ENCODE results near the gene NUP133.

The NUP133 gene

DNA sequence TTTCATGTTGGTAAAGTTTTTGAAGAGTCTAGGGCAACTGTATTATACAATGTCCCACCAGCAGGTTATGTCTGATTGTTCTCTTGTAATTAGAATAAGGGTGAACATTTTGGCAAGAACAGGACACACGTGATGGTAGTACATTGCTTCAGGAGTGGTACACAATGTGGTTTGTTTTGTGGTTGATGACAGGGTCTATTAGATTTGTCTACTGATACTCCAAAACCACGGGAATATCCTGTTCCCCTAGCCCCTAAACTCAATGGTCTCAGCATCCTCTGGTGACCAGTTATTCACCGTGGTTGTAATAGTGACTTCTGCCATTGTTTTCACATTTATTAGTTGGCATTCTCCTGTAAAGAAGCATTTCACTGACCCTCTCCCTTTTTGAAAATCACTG, 52.1 kb downstream of the NUP133 start:
- peaks cover 70 to 86% of the 10 kb centered on the region in 2 experiments for H3K36me3 ChIP-seq (ENCODE audit: control insufficient read depth in 2 of 2, insufficient read depth in 1 of 2, low read length in 2 of 2)
- CTCF ChIA-PET = interaction anchor here (0.7 kb wide), 1 partner anchor 792 kb away, joined by 4 read pairs; no protein-coding TSS in a partner anchor
- TF ChIP-seq ZNF621 (tag by site-specific recombination; IDR thresholded peaks at IDR 0.05) = no peak
- 0 out of 2 replicates have a peak, but pooled peaks have one; percentile 22 for TF ChIP-seq PRDM1 (tag by site-specific recombination; IDR thresholded peaks at IDR 0.05)
- no peak for TF ChIP-seq KLF7 (tag by site-specific recombination; IDR thresholded peaks at IDR 0.05; ENCODE audit: borderline replicate concordance)

DNA sequence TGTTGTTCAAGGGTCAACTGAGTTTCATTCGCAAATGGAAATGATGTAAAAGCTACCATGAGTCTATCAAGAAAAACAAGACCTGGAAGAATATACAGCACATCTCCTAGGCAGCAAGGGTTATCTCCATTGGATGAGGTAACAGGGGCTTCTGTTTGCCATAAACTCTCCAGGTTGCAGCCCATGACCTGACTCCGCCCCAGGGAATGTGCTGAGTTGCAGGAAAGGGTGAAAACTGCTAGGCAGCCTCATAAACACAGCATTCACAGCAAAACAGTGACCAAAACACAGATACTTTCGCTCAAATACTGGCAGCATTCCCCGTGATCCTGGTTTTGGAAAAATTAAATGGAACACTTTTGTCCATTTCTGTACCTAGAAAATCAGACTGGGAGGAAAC, 54.1 kb downstream of the NUP133 start:
- no peak overlapping the region for H3K4me3 ChIP-seq (ENCODE audit: low read depth, low read length)
- no peak overlapping the region for H3K27ac ChIP-seq (ENCODE audit: extremely low read depth, low read depth, low read length)
- H3K36me3 ChIP-seq (ENCODE audit: control insufficient read depth in 2 of 2, insufficient read depth in 1 of 2, low read length in 2 of 2) = peaks cover 68 to 83% of the 10 kb centered on the region in 2 experiments
- ChIA-PET POLR2A (interaction anchor here (0.6 kb wide), 1 partner anchor 83 kb away, joined by 3 read pairs; no protein-coding TSS in a partner anchor), CTCF (interaction anchor here (0.6 to 4.0 kb wide), 2 partner anchors 62 to 195 kb away, joined by 3 to 20 read pairs; no protein-coding TSS in a partner anchor)
- no peaks in the 10 kb centered on the region for H3K9me3 ChIP-seq (ENCODE audit: control insufficient read depth, insufficient read depth, low read depth, low read length)
- TF ChIP-seq ZFP41 (tag by site-specific recombination; IDR thresholded peaks at IDR 0.05; ENCODE audit: borderline replicate concordance) (no peak), OSR2 (tag by site-specific recombination; IDR thresholded peaks at IDR 0.05) (0 out of 2 replicates have a peak, but pooled peaks have one; percentile 27)
- H3K4me1 ChIP-seq (ENCODE audit: control insufficient read depth, insufficient read depth, low read length) = no peaks in the 10 kb centered on the region

More for the DNA sequence above, 52.1 kb downstream of the NUP133 start:
- POLR2A ChIA-PET = no interaction called here
- H3K4me1 ChIP-seq (ENCODE audit: control insufficient read depth, insufficient read depth, low read length) = no peaks in the 10 kb centered on the region
- H3K27ac ChIP-seq (ENCODE audit: extremely low read depth, low read depth, low read length) = no peak overlapping the region
- H3K9me3 ChIP-seq (ENCODE audit: control insufficient read depth, insufficient read depth, low read depth, low read length) = no peaks in the 10 kb centered on the region
- no peak overlapping the region for H3K4me3 ChIP-seq (ENCODE audit: low read depth, low read length)

DNA sequence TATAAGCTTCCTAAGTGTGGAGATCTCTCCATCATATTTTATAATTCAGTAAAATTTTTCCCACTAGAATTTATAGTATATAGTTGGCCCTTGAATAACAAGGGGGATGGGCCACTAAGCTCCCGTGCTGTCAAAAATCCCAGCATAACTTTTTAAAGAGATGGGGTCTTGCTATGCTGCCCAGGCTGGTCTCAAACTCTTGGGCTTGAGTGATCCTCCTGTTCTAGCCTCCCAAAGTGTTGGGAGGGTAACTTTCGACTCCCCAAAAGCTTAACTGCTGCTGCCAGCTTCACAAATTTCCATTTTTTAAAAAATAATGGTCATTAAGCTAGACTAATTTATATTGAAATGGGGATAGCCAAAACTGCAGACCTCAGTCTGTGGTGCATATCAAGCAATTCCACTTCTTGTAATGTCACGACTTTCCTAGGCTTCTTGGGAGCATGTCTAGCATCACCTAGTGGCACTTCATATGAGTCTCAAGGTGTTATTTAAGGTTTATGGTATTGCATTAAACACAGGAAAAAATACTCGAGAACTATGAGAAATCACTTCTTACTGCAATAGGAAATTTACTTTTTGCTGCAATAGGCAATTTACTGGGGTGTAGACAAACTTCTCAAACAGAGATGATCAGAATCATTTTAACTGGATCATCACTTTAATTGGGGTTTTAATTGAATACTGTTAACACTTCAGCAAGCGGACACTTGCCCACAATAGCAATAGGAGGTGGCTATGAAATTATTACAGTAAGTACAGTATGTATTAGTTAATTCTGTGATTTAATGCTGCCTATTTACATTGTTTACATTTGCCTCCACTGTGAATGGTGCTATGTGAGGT, 55.0 kb downstream of the NUP133 start:
- TF ChIP-seq ZFP3 (tag by site-specific recombination; IDR thresholded peaks at IDR 0.05; ENCODE audit: low read depth) = no peak
- no peak for TF ChIP-seq ZNF274 (IDR thresholded peaks at IDR 0.05; ENCODE audit: low read length)
- no peak for TF ChIP-seq ZNF274 (tag by site-specific recombination; IDR thresholded peaks at IDR 0.05; ENCODE audit: borderline replicate concordance)
- no peak for TF ChIP-seq ZBTB7A (tag by site-specific recombination; IDR thresholded peaks at IDR 0.05; ENCODE audit: low read depth)
- TF ChIP-seq HOXC10 (CRISPR knock-in tag; IDR thresholded peaks at IDR 0.05) = no peak
- no peak for TF ChIP-seq ZNF302 (tag by site-specific recombination; IDR thresholded peaks at IDR 0.05; ENCODE audit: low read depth)
- no peak for TF ChIP-seq ZFP37 (tag by site-specific recombination; IDR thresholded peaks at IDR 0.05)
- no peak for TF ChIP-seq ZNF776 (tag by site-specific recombination; IDR thresholded peaks at IDR 0.05; ENCODE audit: borderline replicate concordance)
- TF ChIP-seq ZEB2 (tag by site-specific recombination; IDR thresholded peaks at IDR 0.05) = no peak
- TF ChIP-seq ZNF174 (tag by site-specific recombination; IDR thresholded peaks at IDR 0.05) = no peak
- no peak for TF ChIP-seq WT1 (tag by site-specific recombination; IDR thresholded peaks at IDR 0.05)
- peak; percentile 87 for TF ChIP-seq ZNF121 (tag by site-specific recombination; IDR thresholded peaks at IDR 0.05)
- TF ChIP-seq, protein P1, sequence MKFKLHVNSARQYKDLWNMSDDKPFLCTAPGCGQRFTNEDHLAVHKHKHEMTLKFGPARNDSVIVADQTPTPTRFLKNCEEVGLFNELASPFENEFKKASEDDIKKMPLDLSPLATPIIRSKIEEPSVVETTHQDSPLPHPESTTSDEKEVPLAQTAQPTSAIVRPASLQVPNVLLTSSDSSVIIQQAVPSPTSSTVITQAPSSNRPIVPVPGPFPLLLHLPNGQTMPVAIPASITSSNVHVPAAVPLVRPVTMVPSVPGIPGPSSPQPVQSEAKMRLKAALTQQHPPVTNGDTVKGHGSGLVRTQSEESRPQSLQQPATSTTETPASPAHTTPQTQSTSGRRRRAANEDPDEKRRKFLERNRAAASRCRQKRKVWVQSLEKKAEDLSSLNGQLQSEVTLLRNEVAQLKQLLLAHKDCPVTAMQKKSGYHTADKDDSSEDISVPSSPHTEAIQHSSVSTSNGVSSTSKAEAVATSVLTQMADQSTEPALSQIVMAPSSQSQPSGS (tag by site-specific recombination; IDR thresholded peaks at IDR 0.05; ENCODE audit: low read depth) = no peak
- no peak for TF ChIP-seq MEIS1 (CRISPR knock-in tag; IDR thresholded peaks at IDR 0.05; ENCODE audit: borderline replicate concordance)
- TF ChIP-seq, protein P2, sequence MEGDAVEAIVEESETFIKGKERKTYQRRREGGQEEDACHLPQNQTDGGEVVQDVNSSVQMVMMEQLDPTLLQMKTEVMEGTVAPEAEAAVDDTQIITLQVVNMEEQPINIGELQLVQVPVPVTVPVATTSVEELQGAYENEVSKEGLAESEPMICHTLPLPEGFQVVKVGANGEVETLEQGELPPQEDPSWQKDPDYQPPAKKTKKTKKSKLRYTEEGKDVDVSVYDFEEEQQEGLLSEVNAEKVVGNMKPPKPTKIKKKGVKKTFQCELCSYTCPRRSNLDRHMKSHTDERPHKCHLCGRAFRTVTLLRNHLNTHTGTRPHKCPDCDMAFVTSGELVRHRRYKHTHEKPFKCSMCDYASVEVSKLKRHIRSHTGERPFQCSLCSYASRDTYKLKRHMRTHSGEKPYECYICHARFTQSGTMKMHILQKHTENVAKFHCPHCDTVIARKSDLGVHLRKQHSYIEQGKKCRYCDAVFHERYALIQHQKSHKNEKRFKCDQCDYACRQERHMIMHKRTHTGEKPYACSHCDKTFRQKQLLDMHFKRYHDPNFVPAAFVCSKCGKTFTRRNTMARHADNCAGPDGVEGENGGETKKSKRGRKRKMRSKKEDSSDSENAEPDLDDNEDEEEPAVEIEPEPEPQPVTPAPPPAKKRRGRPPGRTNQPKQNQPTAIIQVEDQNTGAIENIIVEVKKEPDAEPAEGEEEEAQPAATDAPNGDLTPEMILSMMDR (tag by site-specific recombination; IDR thresholded peaks at IDR 0.05) = peak; percentile 75
- no peak for TF ChIP-seq MZF1 (tag by site-specific recombination; IDR thresholded peaks at IDR 0.05; ENCODE audit: borderline replicate concordance)
- POLR2A ChIA-PET = interaction anchor here (0.7 kb wide), 1 partner anchor 122 kb away, joined by 3 read pairs; no protein-coding TSS in a partner anchor
- peaks cover 67 to 83% of the 10 kb centered on the region in 2 experiments for H3K36me3 ChIP-seq (ENCODE audit: control insufficient read depth in 2 of 2, insufficient read depth in 1 of 2, low read length in 2 of 2)

More for the DNA sequence above, 55.0 kb downstream of the NUP133 start:
- CTCF ChIA-PET = interaction anchor here (0.8 to 4.0 kb wide), 11 partner anchors 9 to 789 kb away, joined by 3 to 20 read pairs (median 5); partner anchors contain the start of gene CCSAP
- H3K4me1 ChIP-seq (ENCODE audit: control insufficient read depth, insufficient read depth, low read length) = no peaks in the 10 kb centered on the region
- H3K4me3 ChIP-seq (ENCODE audit: low read depth, low read length) = no peak overlapping the region
- H3K9me3 ChIP-seq (ENCODE audit: control insufficient read depth, insufficient read depth, low read depth, low read length) = no peaks in the 10 kb centered on the region
- no peak overlapping the region for H3K27ac ChIP-seq (ENCODE audit: extremely low read depth, low read depth, low read length)
